ENCODE measurements around the gene MIA2.
"Not testable (repeated sequence)": the region's sequence is repeated elsewhere in the genome, so short reads cannot be mapped to it uniquely, and the experiment has no call there.

GRCh38 chr14:39280678-39281077 is 47.0 kb downstream of the MIA2 start:
- not testable (repeated sequence) for TF ChIP-seq CTCF (IDR thresholded peaks at IDR 0.05); ZFX (IDR thresholded peaks at IDR 0.05; ENCODE audit: borderline replicate concordance)

Measured in 22Rv1 (cell line).